ENCODE results near the gene MAGEC3. TPM values are rescaled to one million over a fixed set of nuclear protein-coding genes. Genes with fewer than 3 reads are reported as not detected.

Gene MAGEC3
- total RNA-seq, 1 donor from 2014 or later, result not detected

- no peak for DNase-seq (ENCODE audit: low spot score)
Measured at GRCh38 chrX:141947350-141947749, 109.2 kb downstream of the MAGEC3 start.

Other genes with a start within 250 kb of the MAGEC3 start
- gene SPANXA2, start 248.6 kb upstream of the MAGEC3 start, total RNA-seq, result not detected
- gene SPANXD, start 139.6 kb upstream of the MAGEC3 start, total RNA-seq, result not detected
- gene MAGEC1, start 65.6 kb downstream of the MAGEC3 start, total RNA-seq, result not detected